GM12878 (cell line): ENCODE measurements around the gene SNX8. TPM values are rescaled to one million over a fixed set of nuclear protein-coding genes. Genes with fewer than 3 reads are reported as not detected.

Experiments used
- ATAC-seq: fragments of 200-7000 bp; cut with Tn5 transposase; 3 replicates; pipeline ENCODE4 v1.9.1; 2020; ENCODE audit warnings: mild to moderate bottlenecking, moderate library complexity
- BruUV-seq: library from RNA; stranded (reverse); fragments of 400-500 nt; replicated peaks from 2 replicates; lab custom pipeline; 2021; lab: Mats Ljungman, UMichigan
- CTCF ChIA-PET: fragments of 300-600 bp; sonication (Branson Sonifier 250); formaldehyde crosslinking; extraction: SDS; loops from one replicate; lab custom pipeline; 2021; ENCODE audit warnings: inconsistent platforms; lab: Yijun Ruan, JAX
- POLR2A ChIA-PET: fragments of 350-600 bp; formaldehyde crosslinking; extraction: SDS; loops from one replicate; lab custom pipeline; 2021; ENCODE audit warnings: inconsistent platforms; lab: Charles Lee
- RAD21 ChIA-PET: fragments of 300-600 bp; sonication (Branson Sonifier 250); formaldehyde crosslinking; loops from one replicate; lab custom pipeline; 2023; ENCODE audit warnings: antibody characterized with exemption; ENCODE audit not compliant: unreplicated experiment; lab: Charles Lee
- SMC1A ChIA-PET: fragments of 300-600 bp; sonication (Branson Sonifier 250); formaldehyde crosslinking; loops from one replicate; lab custom pipeline; 2023; ENCODE audit not compliant: unreplicated experiment, uncharacterized antibody; lab: Charles Lee
- DNase-seq: peaks from one replicate; pipeline ENCODE4 v3.0.0-alpha.2; 2011; ENCODE audit warnings: low read depth, low spot score
- FAIRE-seq: peaks from 3 replicates; lab custom pipeline; 2011; peaks lifted over from hg19 to GRCh38; lab: Jason Lieb, UNC
- H2AFZ ChIP-seq: 2 replicates; pipeline ENCODE4 v1.6.0; 2011; ENCODE audit warnings: low read depth, low read length, control low read depth; ENCODE audit not compliant: control insufficient read depth
- H3K27ac ChIP-seq: 2 replicates; pipeline ENCODE4 v1.5.1; 2011; ENCODE audit warnings: control low read depth; ENCODE audit not compliant: control insufficient read depth, insufficient read depth
- H3K27me3 ChIP-seq, 2 experiments: replicated peaks in 1 of 2; 2 replicates each; pipeline versions ENCODE4 v1.6.0 to v1.6.1; 2011; ENCODE audit warnings: low read length in 1 of 2; ENCODE audit not compliant: control insufficient read depth in 2 of 2, insufficient read depth in 2 of 2
- H3K36me3 ChIP-seq, 2 experiments: 2 replicates each; pipeline ENCODE4 v1.5.1; 2011; ENCODE audit warnings: low read length in 1 of 2; ENCODE audit not compliant: control insufficient read depth in 2 of 2, insufficient read depth in 2 of 2
- H3K4me1 ChIP-seq: 2 replicates; pipeline ENCODE4 v1.6.1; 2011; ENCODE audit warnings: mild to moderate bottlenecking, low read length, moderate library complexity, mixed read lengths; ENCODE audit not compliant: control insufficient read depth, insufficient read depth
- H3K4me2 ChIP-seq: 2 replicates; pipeline ENCODE4 v1.6.0; 2011; ENCODE audit warnings: control low read depth; ENCODE audit not compliant: control insufficient read depth, insufficient read depth
- H3K4me3 ChIP-seq: fragments of 200-600 bp; sonication (generic); 2 replicates; pipeline ENCODE4 v1.5.1; 2016
- H3K79me2 ChIP-seq: 2 replicates; pipeline ENCODE4 v1.6.0; 2011; ENCODE audit warnings: low read length; ENCODE audit not compliant: control insufficient read depth, insufficient read depth
- H3K9ac ChIP-seq: 2 replicates; pipeline ENCODE4 v1.8.0; 2011; ENCODE audit warnings: low read length, control low read depth, mixed read lengths; ENCODE audit not compliant: control insufficient read depth, insufficient read depth
- H3K9me3 ChIP-seq: replicated peaks from 3 replicates; pipeline ENCODE4 v1.5.1; 2011; ENCODE audit warnings: mild to moderate bottlenecking, low read length; ENCODE audit not compliant: control insufficient read depth, insufficient read depth
- H4K20me1 ChIP-seq: 2 replicates; pipeline ENCODE4 v1.6.0; 2011; ENCODE audit not compliant: control insufficient read depth, insufficient read depth
- BCL11A ChIP-seq: IDR thresholded peaks from 2 replicates; pipeline ENCODE4 v1.6.1; 2011; ENCODE audit warnings: low read depth, low read length
- CBX3 ChIP-seq: fragments of 200-600 bp; sonication (generic); IDR thresholded peaks from 2 replicates; pipeline ENCODE4 v1.6.1; 2016; ENCODE audit warnings: low read depth, borderline replicate concordance
- E2F8 ChIP-seq: fragments of 450-650 bp; IDR thresholded peaks from 2 replicates; pipeline ENCODE4 v1.6.1; 2018; ENCODE audit warnings: mild to moderate bottlenecking, low read depth, moderate library complexity; ENCODE audit not compliant: partially characterized antibody
- EGR1 ChIP-seq, 2 experiments: IDR thresholded peaks; 1 replicate in 1 of 2; 2 replicates in 1 of 2; pipeline ENCODE4 v1.6.1; 2011 to 2012; ENCODE audit warnings: low read depth in 2 of 2, low read length in 2 of 2, borderline replicate concordance in 1 of 2, mild to moderate bottlenecking in 1 of 2, moderate library complexity in 1 of 2
- MTA3 ChIP-seq: IDR thresholded peaks from 2 replicates; pipeline ENCODE4 v1.6.1; 2012; ENCODE audit warnings: low read length, inconsistent platforms, borderline replicate concordance
- PAX5 ChIP-seq: IDR thresholded peaks from 2 replicates; pipeline ENCODE4 v1.6.1; 2011; ENCODE audit warnings: low read depth, low read length, borderline replicate concordance
- RUNX3 ChIP-seq: IDR thresholded peaks from 2 replicates; pipeline ENCODE4 v1.6.1; 2012; ENCODE audit warnings: low read length, inconsistent platforms
- SMAD1 ChIP-seq: fragments of 450-650 bp; IDR thresholded peaks from 2 replicates; pipeline ENCODE4 v1.6.1; 2018; ENCODE audit warnings: mild to moderate bottlenecking, low read depth; ENCODE audit not compliant: partially characterized antibody
- SREBF1 ChIP-seq: IDR thresholded peaks from 2 replicates; pipeline ENCODE4 v1.6.1; 2012; ENCODE audit warnings: mild to moderate bottlenecking, low read length
- STAT1 ChIP-seq: fragments of 450-650 bp; conservative IDR thresholded peaks from 2 replicates; pipeline ENCODE4 v1.6.1; 2014; ENCODE audit warnings: antibody characterized with exemption, mild to moderate bottlenecking
- TAF1 ChIP-seq: IDR thresholded peaks from 2 replicates; pipeline ENCODE4 v1.6.1; 2011; ENCODE audit warnings: mild to moderate bottlenecking, low read depth, low read length, borderline replicate concordance
- TARDBP ChIP-seq: IDR thresholded peaks from 2 replicates; pipeline ENCODE4 v1.6.1; 2016; ENCODE audit warnings: borderline replicate concordance
- TCF7 ChIP-seq: IDR thresholded peaks from 2 replicates; pipeline ENCODE4 v1.6.1; 2014; ENCODE audit warnings: antibody characterized with exemption, borderline replicate concordance
- YY1 ChIP-seq: IDR thresholded peaks from 2 replicates; pipeline ENCODE4 v1.6.1; 2011; ENCODE audit warnings: low read depth, mild to moderate bottlenecking, low read length
- WGBS: methylation state at CpG from one replicate; pipeline ENCODE4 v1.1.6; 2016; ENCODE audit warnings: low lambda C conversion rate; ENCODE audit not compliant: insufficient replicate concordance, insufficient coverage; ENCODE audit errors: missing lambda C conversion rate; 5-methylcytosine and 5-hydroxymethylcytosine counted together
- in situ Hi-C: fragments of 300-500 bp; cut with MboI; formaldehyde crosslinking; loops from 9 replicates; pipeline ENCODE4 v1.14.3; 2018; ENCODE audit warnings: mixed read lengths
- intact Hi-C: fragments of 100-400 bp; cut with micrococcal nuclease; formaldehyde crosslinking; loops from one replicate; pipeline ENCODE4 v1.14.2; 2022; ENCODE audit not compliant: unreplicated experiment
- polyA plus RNA-seq, 11 experiments: library from polyadenylated mRNA; depleted of rRNA in 4 of 11; unstranded in 6 of 11; stranded (reverse) in 5 of 11; fragments of >200 nt; fragmentation: Nextera tagmentation in 4 of 11; fragmentation: Illumina TruSeq in 1 of 11; extraction: Ambion mirVana in 4 of 11; extraction: Trizol in 1 of 11; gene quantifications; 1 replicate in 1 of 11; 2 replicates in 10 of 11; pipeline versions ENCODE4 v1.2.1 to v1.2.3, GENCODE V29; 2011 to 2016; ENCODE audit warnings: inconsistent platforms in 2 of 11, missing spikeins in 2 of 11, low read depth in 1 of 11
- total RNA-seq, 4 experiments: library from RNA; depleted of rRNA in 3 of 4; stranded (reverse); fragments of >200 nt in 3 of 4; fragmentation: Illumina TruSeq in 1 of 4; extraction: Trizol in 1 of 4; gene quantifications; 2 replicates each; pipeline versions ENCODE4 v1.2.1 to v1.2.3, GENCODE V29; 2013 to 2021
- TF ChIP-seq, protein P1 (sequence below): fragments of 450-650 bp; IDR thresholded peaks from 2 replicates; pipeline ENCODE4 v1.6.1; 2017; ENCODE audit warnings: borderline replicate concordance

SNX8 gene
- total and polyA plus RNA-seq, 10 of the 15 experiments (the other 5 are each of a cell fraction or from before 2014, with no cell fraction given) = 6.4 to 210 (median 97.6) TPM

GRCh38 chr7:2227699-2228098 is 86.5 kb downstream of the SNX8 start:
- RAD21 ChIA-PET = no interaction called here
- POLR2A ChIA-PET = interaction anchor here (1.0 kb wide), 1 partner anchor 10 kb away, joined by 3 read pairs; no protein-coding TSS in a partner anchor
- ATAC-seq (no peak), FAIRE-seq (no peak), DNase-seq (no peak)
- TF ChIP-seq TAF1 = no peak
- no peak for TF ChIP-seq STAT1
- no peak for TF ChIP-seq PAX5
- no peak for TF ChIP-seq SREBF1
- TF ChIP-seq MTA3 = no peak
- TF ChIP-seq CBX3 = no peak
- TF ChIP-seq, protein P1, sequence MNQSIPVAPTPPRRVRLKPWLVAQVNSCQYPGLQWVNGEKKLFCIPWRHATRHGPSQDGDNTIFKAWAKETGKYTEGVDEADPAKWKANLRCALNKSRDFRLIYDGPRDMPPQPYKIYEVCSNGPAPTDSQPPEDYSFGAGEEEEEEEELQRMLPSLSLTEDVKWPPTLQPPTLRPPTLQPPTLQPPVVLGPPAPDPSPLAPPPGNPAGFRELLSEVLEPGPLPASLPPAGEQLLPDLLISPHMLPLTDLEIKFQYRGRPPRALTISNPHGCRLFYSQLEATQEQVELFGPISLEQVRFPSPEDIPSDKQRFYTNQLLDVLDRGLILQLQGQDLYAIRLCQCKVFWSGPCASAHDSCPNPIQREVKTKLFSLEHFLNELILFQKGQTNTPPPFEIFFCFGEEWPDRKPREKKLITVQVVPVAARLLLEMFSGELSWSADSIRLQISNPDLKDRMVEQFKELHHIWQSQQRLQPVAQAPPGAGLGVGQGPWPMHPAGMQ = no peak
- no peak for TF ChIP-seq BCL11A
- no peak for TF ChIP-seq E2F8
- no peak for TF ChIP-seq RUNX3
- no peak for TF ChIP-seq EGR1 (IDR thresholded peaks at IDR 0.05; ENCODE audit: borderline replicate concordance in 1 of 2, low read depth in 2 of 2, low read length in 2 of 2)
- no peak for TF ChIP-seq TCF7
- no peak for TF ChIP-seq YY1
- no peak for TF ChIP-seq TARDBP
- no peak for TF ChIP-seq SMAD1
- H3K27me3 ChIP-seq = no peaks in the 10 kb centered on the region
- SMC1A ChIA-PET = no interaction called here
- H3K4me2 ChIP-seq = no peak overlapping the region
- H3K27ac ChIP-seq = no peak overlapping the region
- intact Hi-C loops (no loop called here), in situ Hi-C loops (no loop called here)
- no peaks in the 10 kb centered on the region for H3K9me3 ChIP-seq
- no peak overlapping the region for H3K9ac ChIP-seq
- H4K20me1 ChIP-seq = peaks cover 2% of the 10 kb centered on the region; the same call in 1 of the 2 replicates
- H3K36me3 ChIP-seq = peaks cover 8 to 31% of the 10 kb centered on the region in 2 experiments; a peak in 3 of 4 replicates
- H3K79me2 ChIP-seq = peaks cover 29% of the 10 kb centered on the region
- CTCF ChIA-PET = no interaction called here
- WGBS = 95% methylated on average over 15 of the region's 15 CpGs
- no peak overlapping the region for H2AFZ ChIP-seq
- no peak overlapping the region for H3K4me3 ChIP-seq
- no peaks in the 10 kb centered on the region for H3K4me1 ChIP-seq
- BruUV-seq = no TSS peak
